Smooth muscle cell (in vitro differentiated cells): ENCODE measurements around the gene LTB4R. TPM values are rescaled to one million over a fixed set of nuclear protein-coding genes. Genes with fewer than 3 reads are reported as not detected.

Source experiments
- DNase-seq: peaks from one replicate; lab custom pipeline; 2025; ENCODE audit not compliant: unreplicated experiment; lab: John Stamatoyannopoulos, UW
- H2AFZ ChIP-seq: fragments of 200-600 bp; sonication (generic); 2 replicates; pipeline ENCODE4 v1.6.0; 2016; ENCODE audit warnings: antibody characterized with exemption, low read depth, mild to moderate bottlenecking
- H3F3A ChIP-seq: fragments of 200-600 bp; sonication (generic); 2 replicates; pipeline ENCODE4 v1.6.0; 2017; ENCODE audit warnings: antibody characterized with exemption, low read depth
- H3K27ac ChIP-seq: fragments of 200-600 bp; sonication (generic); 2 replicates; pipeline ENCODE4 v1.5.1; 2016; ENCODE audit warnings: low read depth, mild to moderate bottlenecking
- H3K27me3 ChIP-seq: fragments of 200-600 bp; sonication (generic); 2 replicates; pipeline ENCODE4 v1.6.1; 2016; ENCODE audit warnings: low read depth, mild to moderate bottlenecking
- H3K36me3 ChIP-seq: fragments of 200-600 bp; sonication (generic); 2 replicates; pipeline ENCODE4 v1.5.1; 2016; ENCODE audit warnings: low read depth
- H3K4me1 ChIP-seq: fragments of 200-600 bp; sonication (generic); 2 replicates; pipeline ENCODE4 v1.5.1; 2016; ENCODE audit warnings: low read depth
- H3K4me2 ChIP-seq: fragments of 200-600 bp; sonication (generic); 2 replicates; pipeline ENCODE4 v1.6.0; 2016; ENCODE audit warnings: mild to moderate bottlenecking
- H3K4me3 ChIP-seq: fragments of 200-600 bp; sonication (generic); 2 replicates; pipeline ENCODE4 v1.5.1; 2016; ENCODE audit warnings: mild to moderate bottlenecking
- H3K79me2 ChIP-seq: fragments of 200-600 bp; sonication (generic); 2 replicates; pipeline ENCODE4 v1.6.0; 2016; ENCODE audit warnings: low read depth, mild to moderate bottlenecking
- H3K9ac ChIP-seq: fragments of 200-600 bp; sonication (generic); 2 replicates; pipeline ENCODE4 v1.6.0; 2016; ENCODE audit warnings: low read depth
- H3K9me3 ChIP-seq: fragments of 200-600 bp; sonication (generic); replicated peaks from 2 replicates; pipeline ENCODE4 v1.5.1; 2016; ENCODE audit warnings: low read depth
- H4K20me1 ChIP-seq: fragments of 200-600 bp; sonication (generic); 2 replicates; pipeline ENCODE4 v1.6.0; 2016; ENCODE audit warnings: low read depth
- WGBS: methylation state at CpG from one replicate; pipeline ENCODE4 v1.1.7; 2016; ENCODE audit warnings: low lambda C conversion rate; 5-methylcytosine and 5-hydroxymethylcytosine counted together
- polyA plus RNA-seq: library from polyadenylated mRNA; unstranded; fragments of >200 nt; fragmentation: Nextera tagmentation; extraction: Ambion mirVana; gene quantifications from 2 replicates; pipeline ENCODE4 v1.2.1, GENCODE V29; 2016
- total RNA-seq: library from RNA; depleted of rRNA; stranded (reverse); fragments of >200 nt; gene quantifications from 2 replicates; pipeline ENCODE4 v1.2.3, GENCODE V29; 2014
- TF ChIP-seq, protein P1 (sequence below): fragments of 200-600 bp; sonication (generic); IDR thresholded peaks from 2 replicates; pipeline ENCODE4 v1.5.1; 2017; ENCODE audit warnings: borderline replicate concordance, mild to moderate bottlenecking, antibody characterized with exemption; ENCODE audit not compliant: insufficient read depth, poor library complexity, severe bottlenecking

The LTB4R gene
- total and polyA plus RNA-seq, 2 experiments from 2014 or later = 1.6 to 2.7 TPM

DNA sequence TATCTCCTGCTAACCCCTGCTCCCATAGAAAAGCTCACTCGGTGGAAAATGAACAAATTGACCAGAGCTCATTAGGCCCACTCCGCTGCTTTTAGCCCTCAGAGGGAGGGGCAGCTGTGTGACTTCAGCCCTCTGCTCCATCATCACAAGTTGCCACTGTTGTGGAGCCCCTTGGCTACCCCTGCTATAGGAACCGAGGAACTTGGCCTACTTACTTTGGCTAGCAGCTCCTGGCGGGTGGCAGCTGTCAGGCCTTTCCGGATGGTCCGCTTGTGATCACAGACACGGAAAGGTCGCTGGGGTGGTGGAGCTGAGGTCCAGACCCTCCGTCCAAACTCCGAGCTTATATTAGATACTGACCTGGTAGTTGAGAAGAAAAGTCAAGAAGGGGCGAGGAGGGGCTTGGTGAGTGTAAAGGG is 4.1 kb upstream of the LTB4R start:
- no peak overlapping the region for H3K27ac ChIP-seq
- H4K20me1 ChIP-seq = no peaks in the 10 kb centered on the region
- H3K9me3 ChIP-seq = no peaks in the 10 kb centered on the region
- DNase-seq = no peak
- no peak overlapping the region for H3K9ac ChIP-seq
- H2AFZ ChIP-seq = no peak overlapping the region
- peak overlapping the region; percentile 17 for H3K4me3 ChIP-seq
- WGBS = 87% methylated on average over 11 of the region's 11 CpGs
- no peaks in the 10 kb centered on the region for H3K36me3 ChIP-seq
- no peaks in the 10 kb centered on the region for H3F3A ChIP-seq
- no peak overlapping the region for H3K4me2 ChIP-seq
- TF ChIP-seq, protein P1, sequence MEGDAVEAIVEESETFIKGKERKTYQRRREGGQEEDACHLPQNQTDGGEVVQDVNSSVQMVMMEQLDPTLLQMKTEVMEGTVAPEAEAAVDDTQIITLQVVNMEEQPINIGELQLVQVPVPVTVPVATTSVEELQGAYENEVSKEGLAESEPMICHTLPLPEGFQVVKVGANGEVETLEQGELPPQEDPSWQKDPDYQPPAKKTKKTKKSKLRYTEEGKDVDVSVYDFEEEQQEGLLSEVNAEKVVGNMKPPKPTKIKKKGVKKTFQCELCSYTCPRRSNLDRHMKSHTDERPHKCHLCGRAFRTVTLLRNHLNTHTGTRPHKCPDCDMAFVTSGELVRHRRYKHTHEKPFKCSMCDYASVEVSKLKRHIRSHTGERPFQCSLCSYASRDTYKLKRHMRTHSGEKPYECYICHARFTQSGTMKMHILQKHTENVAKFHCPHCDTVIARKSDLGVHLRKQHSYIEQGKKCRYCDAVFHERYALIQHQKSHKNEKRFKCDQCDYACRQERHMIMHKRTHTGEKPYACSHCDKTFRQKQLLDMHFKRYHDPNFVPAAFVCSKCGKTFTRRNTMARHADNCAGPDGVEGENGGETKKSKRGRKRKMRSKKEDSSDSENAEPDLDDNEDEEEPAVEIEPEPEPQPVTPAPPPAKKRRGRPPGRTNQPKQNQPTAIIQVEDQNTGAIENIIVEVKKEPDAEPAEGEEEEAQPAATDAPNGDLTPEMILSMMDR = no peak
- H3K79me2 ChIP-seq = no peaks in the 10 kb centered on the region
- no peaks in the 10 kb centered on the region for H3K4me1 ChIP-seq
- H3K27me3 ChIP-seq = no peaks in the 10 kb centered on the region

DNA sequence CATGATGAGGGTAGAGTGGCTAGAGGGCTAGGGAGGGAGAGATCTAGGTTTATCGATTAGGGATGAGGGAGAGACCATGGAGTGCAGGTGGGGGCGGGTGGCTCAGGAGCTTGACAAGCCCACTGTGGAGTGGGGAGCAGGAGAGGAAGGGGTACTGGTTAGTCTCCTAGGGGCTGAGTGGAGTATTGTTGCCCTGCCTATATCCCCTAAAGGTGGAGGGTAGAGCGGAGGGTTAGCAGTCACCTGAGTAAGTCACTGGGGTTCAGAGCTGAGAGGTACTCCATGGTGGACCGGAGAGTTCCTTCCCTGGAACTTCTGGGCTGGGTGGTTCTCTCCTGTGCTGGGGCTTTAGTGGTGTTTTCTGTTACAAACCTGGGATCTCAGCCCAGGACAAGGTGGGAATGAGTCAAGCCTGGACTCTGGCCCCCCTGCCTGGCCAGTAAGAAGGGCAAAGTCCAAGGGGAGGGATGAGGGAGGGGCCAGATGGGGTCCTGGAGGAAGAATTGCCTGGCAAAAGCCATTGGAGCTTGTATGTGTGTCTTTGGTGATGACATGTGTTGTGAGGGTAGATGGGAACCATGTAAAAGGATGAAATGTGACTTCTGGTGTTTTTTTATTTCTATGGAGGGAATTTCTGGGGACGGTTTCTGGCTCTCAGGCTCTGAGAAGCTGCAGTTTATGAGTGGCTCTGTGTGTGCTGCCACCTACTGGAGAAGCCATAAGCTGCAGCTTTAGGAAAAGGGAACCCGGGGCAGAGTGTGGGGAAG is 3.5 kb upstream of the LTB4R start, which contains the start of gene CIDEB:
TSS of gene CIDEB (minus strand) at position 403 of the 767 bp plus-strand sequence. CDS start at position 284, 119 bp downstream.
- Histone ChIP-seq H3K27ac (no peak within 1 kb of the TSS), H3K4me3 (peak within 1 kb of the TSS; percentile 17), H2AFZ (no peak within 1 kb of the TSS), H3K27me3 (no peaks in the 10 kb centered on the region), H3K9ac (no peak within 1 kb of the TSS), H3K4me1 (no peaks in the 10 kb centered on the region), H3K36me3 (no peaks in the 10 kb centered on the region), H4K20me1 (no peaks in the 10 kb centered on the region), H3K4me2 (no peak within 1 kb of the TSS), H3K79me2 (no peaks in the 10 kb centered on the region), H3F3A (no peaks in the 10 kb centered on the region), H3K9me3 (no peaks in the 10 kb centered on the region)
- 69% methylated on average over 6 of the region's 6 CpGs for WGBS
- peak; percentile 14 for DNase-seq
- TF ChIP-seq, protein P1 = peak; percentile 87

DNA sequence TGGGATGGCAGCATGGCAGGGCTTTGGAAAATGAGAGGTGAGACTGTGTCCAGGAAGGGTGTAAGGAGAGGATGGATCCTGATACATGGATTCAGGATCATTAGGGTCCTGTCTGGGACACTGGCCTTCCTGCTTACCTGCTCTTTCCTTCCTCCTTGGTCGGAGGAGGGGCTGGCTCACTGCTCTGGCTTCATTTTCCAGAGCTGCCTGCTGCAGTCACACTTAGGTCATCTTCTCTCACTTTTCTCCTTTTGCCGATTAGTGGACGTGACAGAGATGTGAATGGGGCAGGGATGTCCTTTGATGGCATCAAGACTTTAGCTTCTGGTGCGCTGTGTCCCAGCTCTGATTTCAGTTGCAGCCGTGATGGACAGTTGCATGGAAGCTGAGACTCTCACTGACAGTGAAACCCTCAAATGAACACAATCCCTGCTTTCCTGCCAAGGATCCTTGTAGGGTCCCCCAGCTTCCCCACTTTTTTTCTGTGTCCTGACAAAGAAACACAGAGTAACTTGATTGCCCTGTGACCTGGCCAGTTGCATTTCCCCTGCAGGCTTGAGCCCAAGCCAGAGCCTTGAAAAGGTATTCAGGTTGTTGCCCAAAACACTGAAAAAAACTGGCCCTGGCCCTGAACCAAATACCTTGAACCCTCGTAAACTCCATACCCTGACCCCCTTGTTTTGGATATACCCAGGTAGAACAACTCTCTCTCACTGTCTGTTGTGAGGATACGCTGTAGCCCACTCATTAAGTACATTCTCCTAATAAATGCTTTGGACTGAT is 2.8 kb upstream of the LTB4R start:
- no peaks in the 10 kb centered on the region for H3K79me2 ChIP-seq
- H3K9me3 ChIP-seq = no peaks in the 10 kb centered on the region
- no peaks in the 10 kb centered on the region for H3K4me1 ChIP-seq
- no peak overlapping the region for H3K4me2 ChIP-seq
- H3K27me3 ChIP-seq = no peaks in the 10 kb centered on the region
- WGBS = 91% methylated on average over 7 of the region's 7 CpGs
- no peaks in the 10 kb centered on the region for H3F3A ChIP-seq
- no peaks in the 10 kb centered on the region for H4K20me1 ChIP-seq
- TF ChIP-seq, protein P1 = no peak
- H3K27ac ChIP-seq = no peak overlapping the region
- no peak overlapping the region for H3K4me3 ChIP-seq
- H3K36me3 ChIP-seq = no peaks in the 10 kb centered on the region
- no peak overlapping the region for H2AFZ ChIP-seq
- DNase-seq = no peak
- no peak overlapping the region for H3K9ac ChIP-seq
